ENCODE results near the gene GLMN.

GLMN gene

GRCh38 chr1:92298573-92299476 lies at the start of gene GLMN, which contains the start of gene RPAP2:
Gene GLMN, minus strand, starts transcription at chr1:92298987. Its CDS starts 988 bp downstream, at chr1:92297999.
Gene RPAP2, plus strand, starts transcription at chr1:92299059. Its CDS starts 15 bp downstream, at chr1:92299074.
- peak; percentile 56 for DNase-seq (ENCODE audit: low read depth)

DNA sequence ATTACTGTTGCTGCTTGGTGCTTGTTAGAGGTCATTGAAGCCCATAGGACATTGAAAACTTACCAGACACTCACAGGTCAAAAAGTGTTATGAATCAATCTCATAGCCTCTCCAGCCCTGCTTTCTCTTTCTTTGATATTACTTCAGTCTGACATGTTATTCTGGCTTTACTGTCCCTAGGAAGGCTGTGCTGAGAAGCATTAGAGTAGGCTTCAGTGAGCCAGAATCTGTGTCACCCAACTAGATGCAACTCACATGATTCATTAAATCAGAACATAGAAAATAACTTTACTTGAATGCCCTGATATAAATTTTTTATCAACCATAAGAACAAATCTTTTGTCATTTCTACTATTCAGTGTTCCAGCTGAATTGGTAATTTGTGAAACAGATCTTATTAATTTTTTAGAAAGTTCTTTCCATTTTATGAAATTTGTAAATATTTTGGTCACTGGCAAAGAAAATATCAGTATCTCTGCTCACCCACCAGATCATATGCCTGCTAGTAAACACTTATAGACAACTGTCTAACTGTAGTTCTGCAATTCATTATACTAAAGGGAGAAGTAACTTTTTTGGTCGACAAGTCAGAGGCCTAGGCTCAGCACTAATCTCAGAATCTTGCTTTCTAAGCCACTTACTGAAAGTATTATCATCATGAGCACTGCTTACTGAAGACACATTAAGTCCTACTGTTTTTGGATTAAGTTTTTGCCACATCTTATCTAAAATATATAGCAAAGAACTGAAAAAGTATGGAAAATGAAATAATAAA lies 48.3 kb upstream of the GLMN start:
- DNase-seq (ENCODE audit: low read depth), result no peak

- DNase-seq (ENCODE audit: low read depth), result no peak
Measured at GRCh38 chr1:92343061-92343460, 44.3 kb upstream of the GLMN start.

- no peak for DNase-seq (ENCODE audit: low read depth)
Measured at GRCh38 chr1:92342401-92342800, 43.6 kb upstream of the GLMN start.

DNA sequence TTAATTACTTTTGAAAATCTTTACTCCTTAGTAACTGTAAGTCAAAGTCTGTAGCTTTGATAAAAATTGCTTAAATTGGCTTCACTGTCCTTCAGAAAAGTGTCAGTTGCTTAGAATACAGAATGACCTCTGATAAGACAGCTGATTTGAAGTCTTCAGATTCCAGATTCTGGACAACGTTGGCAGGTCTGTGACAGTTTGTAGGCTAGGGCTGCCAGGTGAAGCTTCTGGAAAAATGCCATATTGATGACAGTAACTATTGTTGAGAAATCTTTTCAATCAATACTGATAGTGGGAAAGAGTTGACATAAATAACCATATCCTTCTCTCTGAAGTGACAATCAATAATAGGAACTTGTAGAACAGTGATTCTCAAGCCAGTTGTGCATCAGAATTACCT lies 41.4 kb upstream of the GLMN start:
- DNase-seq (ENCODE audit: low read depth), result no peak

DNA sequence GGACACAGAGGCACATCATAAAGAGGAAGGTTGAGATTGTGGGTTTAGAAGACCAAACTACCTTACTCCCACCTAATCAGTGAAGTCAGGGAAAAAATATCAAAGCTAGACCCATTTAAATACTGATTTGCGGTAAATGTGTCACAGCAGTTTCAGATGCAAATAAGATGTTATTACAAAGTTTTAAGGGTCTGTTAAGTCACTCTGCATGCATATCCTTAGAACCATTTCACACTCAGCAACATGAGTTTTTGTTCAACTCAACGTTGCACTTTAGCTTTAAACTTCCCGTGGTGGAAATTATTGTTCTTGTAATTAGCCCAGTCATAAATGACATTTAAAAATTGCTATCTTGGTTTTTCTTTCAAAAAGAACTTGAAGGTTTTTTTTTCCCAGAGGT lies 34.9 kb upstream of the GLMN start:
- no peak for DNase-seq (ENCODE audit: low read depth)

GRCh38 chr1:92329347-92330129 lies 30.8 kb upstream of the GLMN start:
- no peak for DNase-seq (ENCODE audit: low read depth)

DNA sequence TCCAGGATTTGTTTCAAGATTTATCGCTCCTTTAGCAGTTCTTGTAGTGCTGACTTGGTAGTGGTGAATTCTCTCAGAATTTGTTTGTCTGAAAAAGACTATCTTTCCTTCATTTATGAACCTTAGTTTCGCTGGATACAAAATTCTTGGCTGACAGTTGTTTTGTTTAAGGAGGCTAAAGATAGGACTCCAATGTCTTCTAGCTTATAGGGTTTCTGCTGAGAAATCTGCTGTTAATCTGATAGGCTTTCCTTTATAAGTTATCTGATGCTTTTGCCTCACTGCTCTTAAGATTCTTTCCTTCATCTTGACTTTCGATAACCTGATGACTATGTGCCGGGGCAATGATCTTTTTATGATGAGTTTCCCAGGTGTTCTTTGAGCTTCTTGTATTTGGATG lies 29.0 kb upstream of the GLMN start:
- no peak for DNase-seq (ENCODE audit: low read depth)

GRCh38 chr1:92326681-92327080 lies 27.9 kb upstream of the GLMN start:
- no peak for DNase-seq (ENCODE audit: low read depth)

DNA sequence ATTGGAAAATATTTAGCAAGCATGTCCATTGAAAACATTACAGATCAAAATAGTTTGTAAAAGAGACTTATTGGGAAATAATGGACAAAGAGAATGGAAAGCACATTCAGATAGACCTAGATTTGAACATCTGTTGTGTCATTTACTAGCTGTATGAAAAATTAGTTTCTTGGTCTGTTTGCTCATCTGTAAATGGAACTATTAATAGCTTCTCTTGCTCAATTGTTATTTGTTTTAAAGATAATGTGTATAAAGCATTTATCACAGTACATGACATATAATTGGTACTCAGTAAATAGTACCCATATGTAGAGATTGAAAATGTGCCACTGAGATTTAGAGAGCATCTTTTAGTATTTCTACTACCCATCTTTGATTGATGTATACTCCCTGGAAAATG lies 26.0 kb upstream of the GLMN start:
- no peak for DNase-seq (ENCODE audit: low read depth)

DNA sequence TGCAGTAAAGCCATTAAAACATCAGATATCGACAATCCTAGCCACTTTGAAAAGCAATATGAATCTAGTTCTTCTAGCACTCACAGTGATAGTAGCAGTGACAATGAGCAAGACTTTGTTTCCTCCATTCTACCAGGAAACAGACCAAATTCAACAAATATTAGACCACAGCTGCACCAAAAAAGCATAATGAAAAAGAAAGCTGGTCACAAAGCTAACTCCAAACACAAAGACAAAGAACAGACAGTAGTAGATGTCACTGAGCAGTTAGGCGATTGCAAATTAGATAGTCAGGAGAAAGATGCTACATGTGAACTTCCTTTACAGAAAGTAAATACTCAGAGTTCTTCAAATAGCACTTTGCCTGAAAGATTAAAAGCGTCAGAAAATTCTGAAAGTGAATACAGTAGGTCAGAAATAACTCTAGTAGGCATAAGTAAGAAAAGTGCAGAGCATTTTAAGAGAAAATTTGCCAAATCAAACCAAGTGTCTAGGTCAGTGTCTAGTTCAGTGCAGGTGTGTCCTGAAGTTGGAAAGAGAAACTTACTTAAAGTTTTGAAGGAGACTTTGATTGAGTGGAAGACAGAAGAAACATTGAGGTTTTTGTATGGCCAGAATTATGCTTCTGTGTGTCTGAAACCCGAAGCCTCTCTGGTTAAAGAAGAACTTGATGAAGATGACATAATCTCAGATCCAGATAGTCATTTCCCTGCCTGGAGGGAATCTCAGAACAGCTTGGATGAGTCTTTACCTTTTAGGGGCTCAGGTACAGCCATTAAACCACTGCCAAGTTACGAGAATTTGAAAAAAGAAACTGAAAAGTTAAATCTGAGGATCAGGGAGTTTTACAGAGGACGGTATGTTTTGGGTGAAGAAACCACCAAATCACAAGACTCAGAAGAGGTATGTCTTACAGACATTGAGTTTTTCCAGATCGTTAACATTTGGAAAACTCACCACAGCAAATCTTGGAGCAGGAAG lies 25.0 kb upstream of the GLMN start:
- DNase-seq (ENCODE audit: low read depth), result no peak

- no peak for DNase-seq (ENCODE audit: low read depth)
Measured at GRCh38 chr1:92317836-92318493, 19.2 kb upstream of the GLMN start.

- DNase-seq (ENCODE audit: low read depth), result no peak
Measured at GRCh38 chr1:92315766-92316599, 17.2 kb upstream of the GLMN start.

- no peak for DNase-seq (ENCODE audit: low read depth)
Measured at GRCh38 chr1:92314024-92314423, 15.2 kb upstream of the GLMN start.

GRCh38 chr1:92310185-92310597 lies 11.4 kb upstream of the GLMN start:
- no peak for DNase-seq (ENCODE audit: low read depth)

DNA sequence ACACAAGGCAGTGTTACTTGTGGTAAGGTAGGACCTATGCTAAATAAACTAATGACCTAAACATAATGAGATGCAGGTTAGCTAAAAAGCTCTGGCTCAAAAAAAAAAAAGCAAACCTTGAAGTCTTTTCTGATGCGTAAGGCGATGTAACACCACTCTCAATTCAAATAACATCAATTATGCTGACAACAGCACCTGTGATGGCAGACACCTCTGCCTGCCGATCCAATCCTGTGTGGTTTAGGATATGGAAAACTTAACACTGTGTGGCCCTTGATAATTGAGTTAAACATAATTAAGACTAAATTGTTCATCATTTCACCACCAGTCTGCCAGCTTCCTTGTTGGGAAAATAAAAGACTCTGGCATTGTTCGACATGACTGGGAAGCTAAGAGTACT lies 9.2 kb upstream of the GLMN start:
- no peak for DNase-seq (ENCODE audit: low read depth)

- DNase-seq (ENCODE audit: low read depth), result no peak
Measured at GRCh38 chr1:92306020-92306419, 7.2 kb upstream of the GLMN start.

DNA sequence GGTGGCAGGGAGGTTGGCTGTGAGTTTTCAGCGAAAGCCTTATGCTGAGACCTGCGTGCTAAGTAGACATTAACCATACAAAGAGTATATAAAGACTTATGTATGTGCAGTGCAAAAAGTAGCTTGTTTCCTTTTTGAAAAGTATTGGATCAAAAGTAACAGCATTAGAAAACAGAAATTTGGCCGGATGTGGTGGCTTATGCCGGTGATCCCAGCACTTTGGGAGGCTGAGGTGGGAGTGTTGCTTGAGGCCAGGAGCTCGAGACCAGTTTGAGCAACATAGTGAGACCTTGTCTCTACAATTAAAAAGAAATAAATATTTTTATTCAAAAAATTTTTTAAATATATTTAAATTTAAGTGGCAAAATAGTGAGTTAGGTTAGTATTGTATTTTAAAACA lies 2.2 kb upstream of the GLMN start:
- no peak for DNase-seq (ENCODE audit: low read depth)

DNA sequence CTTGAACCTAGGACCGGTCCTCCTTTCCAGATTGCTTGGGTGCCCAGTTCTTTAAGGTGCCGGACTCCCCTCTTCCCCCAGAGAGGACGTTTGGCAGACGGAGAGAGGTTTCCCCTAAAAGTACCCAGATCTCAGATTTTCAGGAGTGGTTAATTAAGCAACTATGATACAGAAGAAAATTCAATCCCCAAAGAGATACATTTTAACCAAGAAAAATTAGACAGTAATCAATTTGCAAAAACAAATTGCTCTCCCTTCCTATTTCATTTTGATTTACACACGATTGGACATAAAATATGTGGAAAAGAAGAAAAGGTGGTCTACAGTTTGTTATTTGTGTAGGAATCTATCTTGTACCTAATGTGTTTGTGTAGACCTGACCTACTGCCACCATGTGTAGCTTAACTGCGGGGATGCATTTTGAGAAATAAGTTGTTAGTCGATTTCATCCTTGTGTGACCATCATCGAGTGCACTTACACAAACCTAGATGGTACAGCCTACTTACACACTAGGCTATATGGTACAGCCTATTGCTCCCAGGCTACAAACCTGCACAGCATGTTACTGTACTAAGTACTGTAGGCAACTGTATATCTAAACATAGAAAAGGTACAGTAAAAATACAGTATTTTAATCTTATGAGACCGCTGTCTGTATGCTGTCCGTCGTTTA lies 827 bp upstream of the GLMN start:
- no peak for DNase-seq (ENCODE audit: low read depth)
